Suprapubic skin (tissue), 4 donors: Measurements from ENCODE around the gene KRT78.

ENCODE experiments used
- POLR2A ChIP-seq, 2 donors: fragments of 450-650 bp; IDR thresholded peaks; one replicate each; pipeline ENCODE4 v1.6.1; 2017; ENCODE audit warnings: antibody characterized with exemption in 2 of 2, mild to moderate bottlenecking in 2 of 2, moderate library complexity in 2 of 2
- POLR2AphosphoS5 ChIP-seq, 3 donors: sonication (generic); formaldehyde crosslinking; IDR thresholded peaks; one replicate each; pipeline ENCODE4 v1.6.1; 2017; ENCODE audit warnings: antibody characterized with exemption in 3 of 3
- TF ChIP-seq, protein P1 (sequence below), 2 donors: fragments of 200-600 bp in 1 of 2; fragments of 450-650 bp in 1 of 2; sonication (generic) in 1 of 2; IDR thresholded peaks; one replicate each; pipeline ENCODE4 v1.5.1; 2016 to 2019; ENCODE audit warnings: antibody characterized with exemption in 2 of 2, mild to moderate bottlenecking in 1 of 2, moderate library complexity in 1 of 2

DNA sequence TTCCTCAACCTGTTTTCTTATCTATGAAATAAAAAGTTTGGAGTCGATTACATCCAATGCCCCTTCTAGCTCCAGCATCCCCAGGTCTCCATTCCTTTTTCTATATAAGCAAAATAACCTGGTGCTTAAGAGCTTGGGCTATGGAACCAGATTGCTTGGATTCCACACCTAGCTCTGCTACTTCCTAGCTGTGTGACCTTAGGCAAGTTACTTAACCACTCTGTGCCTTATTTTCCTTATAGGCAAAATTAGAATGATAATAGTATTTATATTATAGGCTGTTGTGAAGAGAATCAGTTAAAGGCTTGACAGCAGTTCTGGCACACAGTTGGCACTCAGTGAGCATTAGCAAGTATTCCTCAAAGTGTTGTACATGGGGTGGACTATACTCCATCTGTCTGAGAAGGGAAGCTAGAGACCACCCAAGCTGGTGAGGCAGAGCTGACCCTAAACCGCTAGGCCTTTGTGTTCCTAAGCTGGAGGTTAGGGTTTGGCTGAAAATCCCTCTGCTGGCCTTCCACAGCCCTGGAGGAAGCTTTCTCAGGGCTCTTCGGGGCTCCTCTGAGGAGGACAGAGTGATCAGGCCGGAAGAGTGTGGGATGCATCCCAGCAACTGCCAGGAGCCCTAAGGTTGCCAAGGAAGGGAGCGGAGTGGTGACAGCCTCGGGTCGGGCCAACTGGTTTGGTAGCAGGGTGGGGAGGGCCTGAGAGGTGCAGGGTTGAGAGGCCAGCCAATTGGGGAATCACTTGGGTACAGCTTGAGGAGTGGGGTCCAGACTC lies 28.9 kb downstream of the KRT78 start:
- TF ChIP-seq POLR2AphosphoS5 (IDR thresholded peaks at IDR 0.05) (no peak), POLR2A (IDR thresholded peaks at IDR 0.05) (no peak)
- TF ChIP-seq, protein P1, sequence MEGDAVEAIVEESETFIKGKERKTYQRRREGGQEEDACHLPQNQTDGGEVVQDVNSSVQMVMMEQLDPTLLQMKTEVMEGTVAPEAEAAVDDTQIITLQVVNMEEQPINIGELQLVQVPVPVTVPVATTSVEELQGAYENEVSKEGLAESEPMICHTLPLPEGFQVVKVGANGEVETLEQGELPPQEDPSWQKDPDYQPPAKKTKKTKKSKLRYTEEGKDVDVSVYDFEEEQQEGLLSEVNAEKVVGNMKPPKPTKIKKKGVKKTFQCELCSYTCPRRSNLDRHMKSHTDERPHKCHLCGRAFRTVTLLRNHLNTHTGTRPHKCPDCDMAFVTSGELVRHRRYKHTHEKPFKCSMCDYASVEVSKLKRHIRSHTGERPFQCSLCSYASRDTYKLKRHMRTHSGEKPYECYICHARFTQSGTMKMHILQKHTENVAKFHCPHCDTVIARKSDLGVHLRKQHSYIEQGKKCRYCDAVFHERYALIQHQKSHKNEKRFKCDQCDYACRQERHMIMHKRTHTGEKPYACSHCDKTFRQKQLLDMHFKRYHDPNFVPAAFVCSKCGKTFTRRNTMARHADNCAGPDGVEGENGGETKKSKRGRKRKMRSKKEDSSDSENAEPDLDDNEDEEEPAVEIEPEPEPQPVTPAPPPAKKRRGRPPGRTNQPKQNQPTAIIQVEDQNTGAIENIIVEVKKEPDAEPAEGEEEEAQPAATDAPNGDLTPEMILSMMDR (IDR thresholded peaks at IDR 0.05), result no peak
